ENCODE results near the gene TXN2.
A peak's percentile ranks its signal among the peaks of the same experiment; 100 is the strongest.
"Not testable (repeated sequence)": the region's sequence is repeated elsewhere in the genome, so short reads cannot be mapped to it uniquely, and the experiment has no call there.

TXN2 gene, protein sequence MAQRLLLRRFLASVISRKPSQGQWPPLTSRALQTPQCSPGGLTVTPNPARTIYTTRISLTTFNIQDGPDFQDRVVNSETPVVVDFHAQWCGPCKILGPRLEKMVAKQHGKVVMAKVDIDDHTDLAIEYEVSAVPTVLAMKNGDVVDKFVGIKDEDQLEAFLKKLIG

GRCh38 chr22:36481393-36482168 is at the start of gene TXN2:
TSS of gene TXN2 (minus strand) at chr22:36481640. CDS start at chr22:36480837, 803 bp downstream.
- peak; percentile 10 for FAIRE-seq

DNA sequence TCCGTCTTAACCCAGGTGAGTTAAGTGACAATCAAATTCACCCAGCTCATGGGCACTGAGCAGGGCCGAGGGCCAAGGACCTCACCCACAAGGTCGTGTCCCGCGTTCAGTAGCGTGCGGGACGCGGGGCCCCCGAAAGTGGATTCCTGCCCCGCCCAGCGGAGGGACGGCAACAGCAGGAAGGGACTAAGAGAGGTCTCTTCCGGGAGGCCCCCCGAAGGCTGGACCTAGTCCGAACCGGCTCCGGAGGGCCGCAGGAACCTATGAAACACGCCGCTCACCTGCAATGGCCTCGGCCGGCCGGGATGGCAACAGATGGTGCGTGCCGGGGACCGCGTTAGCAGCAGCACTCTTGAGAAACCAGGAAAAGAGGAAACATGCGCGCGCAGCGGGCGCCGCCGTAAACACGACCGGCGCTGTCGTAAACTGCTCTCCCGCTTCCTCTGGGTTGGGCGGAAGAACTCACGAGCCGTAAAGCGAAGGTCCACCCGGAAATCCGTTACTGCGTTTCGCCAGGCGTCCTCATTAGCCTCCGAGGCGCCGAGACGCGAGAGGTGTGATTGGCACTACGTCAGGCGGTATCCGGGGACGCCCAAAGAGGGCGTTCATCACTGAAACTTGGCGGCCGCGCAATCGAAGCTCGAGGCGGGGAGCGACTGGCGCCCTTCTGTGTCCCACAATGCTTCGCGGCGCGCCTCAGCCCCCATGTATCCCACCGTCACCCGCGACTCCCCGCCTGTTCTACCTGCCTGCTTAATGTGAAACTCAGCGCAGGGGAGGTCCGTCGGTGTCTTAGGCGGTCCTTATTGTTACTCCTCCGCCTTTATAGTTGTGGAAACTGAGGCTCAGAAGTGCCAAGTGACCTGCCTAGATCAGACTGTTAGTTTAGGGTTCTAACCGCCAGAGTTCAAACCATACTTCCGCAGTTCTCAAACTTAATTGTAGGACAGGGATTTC is 47.6 kb upstream of the TXN2 start, which contains the start of gene EIF3D:
Gene EIF3D, minus strand, starts transcription at position 372 of the 957 bp plus-strand sequence. CDS start 3,045 bp downstream, outside the sequence.
- peak; percentile 89 for FAIRE-seq

DNA sequence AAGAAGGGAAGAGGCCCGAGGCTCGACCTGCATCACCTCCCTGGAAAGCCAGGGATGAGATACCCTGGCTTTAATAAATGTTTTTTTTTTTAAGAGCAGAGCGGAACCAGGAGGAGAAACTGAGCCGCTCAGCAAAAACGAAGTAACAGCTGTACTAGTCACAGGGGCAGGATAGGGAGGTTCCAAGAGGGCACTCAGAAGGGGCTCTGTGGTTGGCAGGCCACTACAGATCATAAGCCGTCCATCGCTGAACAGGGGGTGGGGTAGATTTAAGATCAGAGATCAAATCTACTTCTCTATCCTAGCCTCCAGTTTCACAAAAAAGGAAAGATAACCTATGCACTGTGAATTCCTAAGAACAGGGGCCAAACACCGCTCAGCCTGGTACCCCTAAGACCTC is 46.9 kb upstream of the TXN2 start:
- FAIRE-seq, result no peak

- no peak for FAIRE-seq
Observed at GRCh38 chr22:36522662-36523061, 41.2 kb upstream of the TXN2 start.

- no peak for FAIRE-seq
Observed at GRCh38 chr22:36520423-36520822, 39.0 kb upstream of the TXN2 start.

DNA sequence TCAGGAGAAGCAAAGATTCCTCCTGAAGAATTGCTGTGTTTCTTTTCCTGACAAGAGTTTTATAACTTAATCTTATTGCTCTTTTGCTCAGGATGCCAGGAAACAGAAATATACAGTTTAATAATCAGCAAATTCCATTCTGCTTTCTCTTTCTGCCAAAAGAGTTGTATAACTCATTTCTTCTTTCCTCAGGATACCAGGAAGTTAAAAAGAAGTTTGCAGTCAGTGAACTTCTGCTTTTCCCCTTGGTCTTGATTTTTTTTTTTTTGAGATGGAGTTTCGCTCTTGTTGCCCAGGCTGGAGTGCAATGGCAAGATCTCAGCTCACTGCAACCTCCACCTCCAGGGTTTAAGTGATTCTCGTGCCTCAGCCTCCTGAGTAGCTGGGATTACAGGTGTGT is 38.5 kb upstream of the TXN2 start:
- not testable (repeated sequence) for FAIRE-seq

DNA sequence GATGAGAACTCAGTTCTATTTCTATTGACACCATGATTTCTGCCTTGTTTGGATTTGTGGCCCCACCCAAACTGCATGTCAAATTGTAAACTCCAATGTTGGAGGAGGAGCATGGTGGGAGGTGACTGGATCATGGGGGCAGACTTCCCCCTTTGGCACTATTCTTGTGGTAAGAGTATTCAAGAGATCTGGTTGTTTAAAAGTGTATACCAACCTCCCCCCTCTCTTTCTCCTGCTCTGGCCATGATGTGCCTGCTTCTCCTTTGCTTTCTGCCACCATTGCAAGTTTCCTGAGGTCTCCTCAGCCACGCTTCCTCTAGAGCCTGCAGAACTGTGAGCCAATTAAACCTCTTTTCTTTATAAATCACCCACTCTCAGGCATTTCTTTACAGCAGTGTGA is 33.3 kb upstream of the TXN2 start:
- FAIRE-seq, result no peak

DNA sequence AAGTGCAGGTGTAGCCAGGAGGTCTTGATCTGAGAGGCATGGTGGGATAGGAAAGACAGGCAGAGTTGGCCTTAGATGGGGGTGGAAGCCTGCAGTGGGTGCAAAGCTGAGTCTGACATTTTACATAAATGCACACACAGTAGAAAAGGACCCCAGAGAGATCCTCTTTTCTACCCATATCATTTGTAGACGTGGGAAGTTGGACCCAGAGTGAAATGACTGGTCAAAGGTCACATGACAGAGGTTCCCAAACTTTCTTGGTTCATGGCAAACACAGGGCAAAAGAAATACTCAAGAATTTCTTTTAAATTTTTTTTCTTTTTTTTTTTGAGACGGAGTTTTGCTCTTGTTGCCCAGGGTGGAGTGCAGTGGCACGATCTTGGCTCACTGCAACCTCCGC is 31.6 kb upstream of the TXN2 start:
- FAIRE-seq, result no peak

GRCh38 chr22:36512333-36512732 is 30.9 kb upstream of the TXN2 start:
- no peak for FAIRE-seq

DNA sequence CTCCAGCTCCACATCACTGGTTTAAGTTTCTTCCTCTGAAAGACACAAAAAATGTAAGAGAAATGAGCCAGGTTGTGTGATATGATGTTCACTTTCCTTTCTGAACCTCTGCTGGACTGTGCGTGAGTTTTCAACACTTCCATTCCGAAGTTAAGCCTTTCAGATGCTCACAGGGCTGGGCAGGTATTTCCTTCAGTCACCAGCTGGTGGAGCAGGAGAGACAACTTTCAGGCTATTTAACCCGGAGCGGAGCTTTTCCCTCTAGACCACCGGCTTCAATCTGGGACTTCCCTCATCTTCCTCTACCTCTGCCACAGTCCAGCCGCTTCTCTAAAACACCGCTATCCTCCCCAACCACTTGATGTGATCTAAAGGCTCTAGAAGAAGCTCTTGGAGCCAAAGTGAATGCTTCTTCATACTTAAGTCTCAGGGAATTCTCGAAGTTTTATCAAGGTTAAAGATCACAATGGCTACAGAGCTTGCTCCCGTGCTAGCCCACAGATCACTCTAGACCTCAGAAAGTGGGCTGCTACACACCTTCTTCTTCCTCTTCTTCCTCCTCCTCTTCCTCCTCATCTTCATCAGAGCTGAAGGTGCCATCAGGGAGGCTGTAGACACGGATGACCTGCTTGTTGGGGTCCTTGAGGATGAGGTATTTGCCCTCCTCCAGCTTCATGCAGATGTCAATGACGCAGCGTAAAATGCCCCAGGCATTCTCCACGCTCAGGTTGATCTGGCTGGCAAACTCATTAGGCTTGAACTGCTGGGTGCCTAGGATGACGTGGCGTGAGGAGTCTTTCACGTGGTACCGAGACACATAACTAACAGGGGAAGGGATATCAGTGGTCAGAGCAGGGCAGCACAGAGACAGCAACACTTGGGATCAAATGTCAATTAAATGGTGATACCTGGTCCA is 29.8 kb upstream of the TXN2 start:
- no peak for FAIRE-seq

GRCh38 chr22:36510384-36510783 is 28.9 kb upstream of the TXN2 start:
- no peak for FAIRE-seq

DNA sequence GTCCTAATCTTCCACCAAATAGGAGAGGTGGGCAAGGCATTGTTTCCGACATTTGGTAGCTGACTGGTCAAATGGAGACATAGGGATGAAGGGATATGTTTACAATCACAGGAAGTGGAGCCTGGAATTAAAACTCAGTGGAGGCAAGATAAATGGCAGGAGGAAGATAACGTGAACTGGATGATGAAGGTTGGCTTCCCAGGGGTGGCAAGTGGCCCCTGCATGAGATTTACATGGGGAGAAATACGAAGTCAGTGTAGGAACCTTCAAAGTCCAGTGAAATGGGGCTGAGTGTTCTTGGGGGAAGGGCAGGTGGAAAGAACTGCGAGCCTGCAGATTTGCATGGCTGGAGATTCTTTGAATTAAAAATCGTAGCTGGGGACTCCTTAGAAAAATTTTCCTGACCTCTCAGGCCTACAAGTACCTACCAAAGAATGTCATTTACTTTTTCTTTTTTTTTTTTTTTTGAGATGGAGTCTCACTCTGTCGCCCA is 26.1 kb upstream of the TXN2 start:
- no peak for FAIRE-seq

GRCh38 chr22:36506637-36507517 is 25.4 kb upstream of the TXN2 start, which contains the start of gene FOXRED2:
TSS of gene FOXRED2 (minus strand) at chr22:36507040. CDS start at chr22:36506422, 618 bp downstream.
- no peak for FAIRE-seq

DNA sequence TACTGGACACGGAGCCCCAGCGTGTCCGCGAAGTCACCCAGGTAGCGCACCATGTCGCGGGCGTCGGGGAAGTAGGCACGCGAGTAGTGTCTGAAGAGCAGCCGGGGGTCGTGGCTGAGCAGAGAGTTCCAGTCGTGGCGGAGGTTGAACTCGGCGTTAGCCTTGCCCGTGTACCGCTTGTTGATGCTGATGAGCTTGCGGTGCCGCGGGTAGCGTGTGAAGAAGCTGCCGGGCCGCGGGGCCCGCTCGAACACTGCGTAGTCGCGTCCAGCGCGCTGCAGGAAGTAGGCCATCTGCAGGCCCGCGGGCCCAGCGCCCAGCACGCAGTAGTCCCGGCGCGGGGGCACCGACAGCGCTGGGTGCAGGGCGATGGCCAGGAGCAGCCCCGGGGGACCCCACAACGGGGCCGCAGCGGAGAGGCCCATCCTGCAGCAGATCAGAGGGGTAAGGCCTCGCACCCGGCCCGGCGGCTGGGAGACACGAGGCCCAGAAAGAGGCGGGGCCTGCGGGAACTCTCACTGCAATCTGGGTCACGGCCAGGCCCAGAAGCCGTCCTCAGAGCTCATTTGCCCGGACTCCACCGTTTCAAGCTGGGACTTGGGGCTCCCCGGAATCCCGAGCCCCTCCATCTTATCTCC is 24.7 kb upstream of the TXN2 start:
- FAIRE-seq, result no peak

DNA sequence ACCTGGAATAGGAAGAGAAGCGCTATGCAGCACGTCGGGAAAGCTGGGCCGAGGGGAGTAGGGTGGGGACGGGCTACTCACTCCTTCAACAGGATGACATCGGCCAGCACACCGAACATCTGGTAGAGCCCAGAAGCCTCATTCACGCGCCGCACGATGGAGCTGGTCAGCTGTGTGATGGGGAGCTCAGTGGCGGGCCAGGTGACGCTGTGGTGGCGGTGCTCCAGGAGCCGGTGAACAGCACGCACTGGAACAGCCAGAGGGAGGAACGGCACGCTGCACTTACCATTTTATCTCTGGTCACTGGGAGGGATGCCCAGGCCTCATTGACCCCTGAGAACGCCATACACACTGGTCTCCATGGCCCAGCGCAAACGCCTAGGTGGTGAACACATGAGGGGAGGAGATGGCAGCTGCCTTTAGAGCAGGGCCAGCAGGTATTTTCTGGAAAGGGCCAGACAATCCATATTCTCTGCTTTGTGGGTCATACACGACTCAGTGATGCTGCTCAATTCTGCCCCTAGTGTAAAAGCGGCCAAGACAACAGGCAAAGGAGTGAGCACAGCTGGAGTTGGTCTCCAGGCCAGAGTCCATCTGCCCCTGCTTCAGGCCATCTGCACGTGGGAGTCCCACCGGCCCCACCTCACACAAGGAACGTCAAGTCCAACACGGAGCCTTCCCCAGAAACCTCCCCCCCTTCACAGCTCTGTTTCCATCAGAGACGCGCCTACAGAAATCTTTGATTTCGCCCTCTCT is 16.6 kb upstream of the TXN2 start:
- FAIRE-seq, result no peak

DNA sequence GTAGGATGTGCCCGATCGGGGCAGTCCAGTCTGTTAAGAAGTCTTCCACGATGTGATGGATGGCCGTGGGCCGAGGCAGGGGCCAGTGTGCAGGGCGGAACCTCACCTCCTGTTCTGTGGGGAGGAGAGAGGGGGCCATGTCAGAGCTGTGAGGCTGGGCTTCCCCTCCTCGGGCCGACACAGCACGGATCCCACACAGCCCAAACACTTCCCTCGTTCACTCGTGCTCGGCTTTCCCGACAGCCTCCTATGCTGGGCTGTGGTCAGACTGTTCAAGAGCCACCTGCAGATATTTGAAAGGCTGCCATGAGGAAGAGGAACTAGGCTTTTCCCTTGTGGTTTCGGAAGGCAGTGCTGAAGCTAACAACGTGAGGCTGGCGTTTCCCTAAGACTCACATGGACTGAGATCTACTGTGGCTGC is 12.3 kb upstream of the TXN2 start:
- FAIRE-seq, result no peak

GRCh38 chr22:36492109-36492508 is 10.7 kb upstream of the TXN2 start:
- FAIRE-seq, result no peak

- no peak for FAIRE-seq
Observed at GRCh38 chr22:36491155-36491554, 9.7 kb upstream of the TXN2 start.

DNA sequence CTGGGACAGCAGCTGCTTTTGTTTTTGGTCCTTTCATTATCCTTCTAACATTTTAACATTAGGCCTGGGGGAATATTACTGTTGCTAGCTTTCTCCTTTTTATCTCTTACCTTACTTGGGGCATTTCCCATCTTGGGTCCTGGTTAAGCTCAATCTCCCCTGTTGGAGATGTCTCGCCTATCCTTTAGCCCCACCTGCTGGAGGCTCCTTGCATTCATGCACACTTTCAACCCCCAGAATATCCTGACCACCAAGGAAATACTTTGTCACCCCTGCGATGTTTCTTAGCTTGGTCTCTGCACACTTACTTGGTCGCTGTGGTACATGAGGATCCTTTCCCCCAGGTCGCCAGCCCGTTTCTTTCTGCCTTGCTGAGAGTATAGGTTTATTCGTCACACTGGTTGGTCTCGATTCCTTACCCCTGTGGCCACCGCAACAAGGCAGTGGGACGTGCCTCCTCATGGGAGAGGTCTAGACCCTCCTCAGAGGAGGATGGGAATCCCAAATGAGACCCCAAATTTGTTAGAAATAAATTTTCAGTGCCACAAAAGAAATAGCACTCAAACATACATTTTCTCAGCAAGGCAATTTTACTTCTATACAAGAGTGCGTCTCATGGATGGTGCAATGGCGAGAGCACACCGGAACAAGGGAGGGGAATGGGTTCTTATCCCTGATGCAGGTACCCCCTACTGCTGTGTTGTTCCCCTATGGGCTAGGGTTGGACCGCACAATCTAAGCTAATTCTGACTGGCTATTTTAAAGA is 5.4 kb upstream of the TXN2 start:
- no peak for FAIRE-seq
